H1 (cell line): ENCODE measurements around the gene AGBL4. TPM values are rescaled to one million over a fixed set of nuclear protein-coding genes. Genes with fewer than 3 reads are reported as not detected.

Experiments
- ATF2 ChIP-seq: IDR thresholded peaks from 2 replicates; pipeline ENCODE4 v1.6.1; 2012; ENCODE audit warnings: low read length, inconsistent platforms
- CTBP2 ChIP-seq: IDR thresholded peaks from 2 replicates; pipeline ENCODE4 v1.7.0; 2011; ENCODE audit warnings: borderline replicate concordance, mild to moderate bottlenecking, moderate library complexity, mixed read lengths, low read length; ENCODE audit not compliant: insufficient read depth, insufficient read length
- YY1 ChIP-seq: IDR thresholded peaks from 2 replicates; pipeline ENCODE4 v1.6.1; 2011; ENCODE audit warnings: low read depth, mild to moderate bottlenecking, low read length
- polyA plus RNA-seq, 7 experiments: library from polyadenylated mRNA; depleted of rRNA in 3 of 7; stranded (reverse) in 5 of 7; unstranded in 2 of 7; fragments of >200 nt in 5 of 7; fragments of 200-250 nt in 2 of 7; gene quantifications; 1 replicate in 5 of 7; 2 replicates in 1 of 7; 4 replicates in 1 of 7; pipeline versions ENCODE4 v1.2.1 to v1.2.3, GENCODE V29; 2011 to 2013; ENCODE audit warnings: missing spikeins in 2 of 7, mixed read lengths in 2 of 7
- total RNA-seq: library from RNA; stranded (reverse); fragmentation: NEBNext Ultra II Directional; extraction: Animal tissue kit (Norgen Biotek cat#: 25700); gene quantifications from 2 replicates; pipeline ENCODE4 v1.2.1, GENCODE V29; 2021

The AGBL4 gene
- total and polyA plus RNA-seq, 2 of the 8 experiments (the other 6 are each of a cell fraction or from before 2014, with no cell fraction given), result 0.41 to 0.45 TPM

GRCh38 chr1:49841767-49842166 is 182.0 kb downstream of the AGBL4 start (continued):
- TF ChIP-seq ATF2 (no peak), CTBP2 (no peak), YY1 (no peak)
